ENCODE data around the gene ANO7. TPM values are rescaled to one million over a fixed set of nuclear protein-coding genes. Genes with fewer than 3 reads are reported as not detected.
"Not testable (repeated sequence)": the region's sequence is repeated elsewhere in the genome, so short reads cannot be mapped to it uniquely, and the experiment has no call there.

The ANO7 gene
- total and polyA plus RNA-seq, 2 donors (not counting 1 experiment from before 2014, with no cell fraction given): 0.64 to 1.8 TPM

- Histone ChIP-seq H3K36me3 (replicated peaks in 1 of 2; ENCODE audit: control extremely low read depth in 1 of 2, control insufficient read depth in 1 of 2, extremely low read depth in 1 of 2, insufficient read depth in 2 of 2, low read length in 1 of 2) (no peaks in the 10 kb centered on the region), H3K27me3 (replicated peaks in 1 of 4; ENCODE audit: control extremely low read depth in 1 of 4, control insufficient read depth in 3 of 4, insufficient read depth in 4 of 4, low read length in 3 of 4) (no peaks in the 10 kb centered on the region), H3K27ac (ENCODE audit: low read length in 2 of 2) (no peak overlapping the region), H3K9me3 (ENCODE audit: control extremely low read depth in 1 of 3, control insufficient read depth in 2 of 3, insufficient read depth in 1 of 3, low read length in 2 of 3) (no peaks in the 10 kb centered on the region), H3K4me3 (ENCODE audit: control extremely low read depth in 1 of 5, extremely low read depth in 1 of 5, insufficient read depth in 1 of 5, low read depth in 2 of 5, low read length in 4 of 5) (no peak overlapping the region), H2AFZ (ENCODE audit: insufficient read depth, low read depth, low read length, poor library complexity, severe bottlenecking) (no peak overlapping the region), H3K79me2 (ENCODE audit: control insufficient read depth, insufficient read depth, low read length) (no peaks in the 10 kb centered on the region), H3K4me2 (replicated peaks; ENCODE audit: low read depth, low read length, poor library complexity, severe bottlenecking) (no peak overlapping the region), H3K4me1 (ENCODE audit: control insufficient read depth in 2 of 2, insufficient read depth in 2 of 2, low read length in 2 of 2) (no peaks in the 10 kb centered on the region), H4K20me1 (ENCODE audit: control insufficient read depth, insufficient read depth, low read length, poor library complexity, severe bottlenecking) (no peaks in the 10 kb centered on the region), H3K9ac (ENCODE audit: low read length) (no peak overlapping the region)
- 96% methylated on average over 17 of the region's 18 CpGs for WGBS (ENCODE audit: insufficient coverage)
- no peaks in the 10 kb centered on the region for H3K4me1 Mint-ChIP-seq
- H3K9me3 Mint-ChIP-seq (ENCODE audit: insufficient read depth): no peaks in the 10 kb centered on the region
- TF ChIP-seq CTCF (IDR thresholded peaks at IDR 0.05) (no peak), EZH2 (IDR thresholded peaks at IDR 0.05; ENCODE audit: borderline replicate concordance, insufficient read depth, low read depth, low read length, poor library complexity, severe bottlenecking) (no peak)
- H3K27me3 Mint-ChIP-seq: no peaks in the 10 kb centered on the region
- ChIA-PET CTCF (interaction anchor here (0.9 kb wide), 1 partner anchor 24 kb away, joined by 3 read pairs; no protein-coding TSS in a partner anchor), POLR2A (no interaction called here)
- DNase-seq (no peak), ATAC-seq (ENCODE audit: low read depth) (no peak)
- intact Hi-C loops (cut with micrococcal nuclease): no loop called here
- no peak overlapping the region for H3K27ac Mint-ChIP-seq
- no peak overlapping the region for H3K4me3 Mint-ChIP-seq
Measured at GRCh38 chr2:241195506-241196130, 7.1 kb downstream of the ANO7 start.

DNA sequence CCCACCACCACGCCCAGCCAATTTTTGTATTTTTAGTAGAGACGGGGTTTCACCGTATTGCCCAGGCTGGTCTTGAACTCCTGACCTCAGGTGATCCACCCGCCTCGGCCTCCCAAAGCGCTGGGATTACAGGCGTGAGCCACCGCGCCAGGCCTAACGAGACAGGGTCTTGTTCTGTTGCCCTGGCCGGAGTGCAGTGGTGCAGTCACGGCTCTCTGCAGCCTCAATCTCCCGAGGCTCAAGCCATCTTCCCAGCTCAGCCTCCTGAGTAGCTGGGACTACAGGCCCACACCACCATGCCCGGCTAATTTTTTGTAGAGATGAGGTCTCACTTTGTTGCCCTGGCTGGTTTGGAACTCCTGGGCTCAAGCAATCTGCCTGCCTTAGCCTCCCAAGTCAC lies 8.8 kb downstream of the ANO7 start:
- intact Hi-C loops (cut with micrococcal nuclease); H3K4me1 Mint-ChIP-seq; H3K9ac ChIP-seq (ENCODE audit: low read length); H3K27me3 ChIP-seq (replicated peaks in 1 of 4; ENCODE audit: control extremely low read depth in 1 of 4, control insufficient read depth in 3 of 4, insufficient read depth in 4 of 4, low read length in 3 of 4); ATAC-seq (ENCODE audit: low read depth); H3K4me2 ChIP-seq (replicated peaks; ENCODE audit: low read depth, low read length, poor library complexity, severe bottlenecking); DNase-seq; H3K9me3 ChIP-seq (ENCODE audit: control extremely low read depth in 1 of 3, control insufficient read depth in 2 of 3, insufficient read depth in 1 of 3, low read length in 2 of 3); H3K4me3 Mint-ChIP-seq; CTCF ChIA-PET; H4K20me1 ChIP-seq (ENCODE audit: control insufficient read depth, insufficient read depth, low read length, poor library complexity, severe bottlenecking); H3K27ac Mint-ChIP-seq; POLR2A ChIA-PET; H3K36me3 ChIP-seq (replicated peaks in 1 of 2; ENCODE audit: control extremely low read depth in 1 of 2, control insufficient read depth in 1 of 2, extremely low read depth in 1 of 2, insufficient read depth in 2 of 2, low read length in 1 of 2); H2AFZ ChIP-seq (ENCODE audit: insufficient read depth, low read depth, low read length, poor library complexity, severe bottlenecking); H3K27ac ChIP-seq (ENCODE audit: low read length in 2 of 2); H3K9me3 Mint-ChIP-seq (ENCODE audit: insufficient read depth); H3K79me2 ChIP-seq (ENCODE audit: control insufficient read depth, insufficient read depth, low read length); H3K4me1 ChIP-seq (ENCODE audit: control insufficient read depth in 2 of 2, insufficient read depth in 2 of 2, low read length in 2 of 2); H3K27me3 Mint-ChIP-seq; H3K4me3 ChIP-seq (ENCODE audit: control extremely low read depth in 1 of 5, extremely low read depth in 1 of 5, insufficient read depth in 1 of 5, low read depth in 2 of 5, low read length in 4 of 5): not testable (repeated sequence)
- WGBS (ENCODE audit: insufficient coverage): 99% methylated on average over 11 of the region's 14 CpGs

Measured in B cell (primary cell).